Nephron progenitor cell (in vitro differentiated cells): Measurements from ENCODE around the gene TUBGCP5.
A peak's percentile ranks its signal among the peaks of the same experiment; 100 is the strongest.
"Not testable (repeated sequence)": the region's sequence is repeated elsewhere in the genome, so short reads cannot be mapped to it uniquely, and the experiment has no call there.

Source experiments
- DNase-seq: peaks from one replicate; pipeline ENCODE4 v3.0.0; 2021
- H3K27ac Mint-ChIP-seq: 2 replicates; pipeline ENCODE4 v1.8.0; 2021; ENCODE audit warnings: mild to moderate bottlenecking, moderate library complexity, mixed read lengths
- H3K27me3 Mint-ChIP-seq: 2 replicates; pipeline ENCODE4 v1.8.0; 2021; ENCODE audit warnings: mild to moderate bottlenecking, low read depth, mixed read lengths; ENCODE audit not compliant: poor library complexity
- H3K36me3 Mint-ChIP-seq: 2 replicates; pipeline ENCODE4 v1.8.0; 2021; ENCODE audit warnings: low read depth, mixed read lengths
- H3K4me1 Mint-ChIP-seq: 2 replicates; pipeline ENCODE4 v1.8.0; 2021; ENCODE audit warnings: mixed read lengths
- H3K4me3 Mint-ChIP-seq: 2 replicates; pipeline ENCODE4 v1.8.0; 2021; ENCODE audit warnings: mild to moderate bottlenecking, moderate library complexity, mixed read lengths
- H3K9me3 Mint-ChIP-seq: 2 replicates; pipeline ENCODE4 v1.8.0; 2021; ENCODE audit warnings: mild to moderate bottlenecking, moderate library complexity, mixed read lengths
- TF ChIP-seq, protein P1 (sequence below): fragments of 200-600 bp; sonication (generic); IDR thresholded peaks from 2 replicates; pipeline ENCODE4 v1.5.0; 2021; ENCODE audit warnings: antibody characterized with exemption

Gene TUBGCP5

DNA sequence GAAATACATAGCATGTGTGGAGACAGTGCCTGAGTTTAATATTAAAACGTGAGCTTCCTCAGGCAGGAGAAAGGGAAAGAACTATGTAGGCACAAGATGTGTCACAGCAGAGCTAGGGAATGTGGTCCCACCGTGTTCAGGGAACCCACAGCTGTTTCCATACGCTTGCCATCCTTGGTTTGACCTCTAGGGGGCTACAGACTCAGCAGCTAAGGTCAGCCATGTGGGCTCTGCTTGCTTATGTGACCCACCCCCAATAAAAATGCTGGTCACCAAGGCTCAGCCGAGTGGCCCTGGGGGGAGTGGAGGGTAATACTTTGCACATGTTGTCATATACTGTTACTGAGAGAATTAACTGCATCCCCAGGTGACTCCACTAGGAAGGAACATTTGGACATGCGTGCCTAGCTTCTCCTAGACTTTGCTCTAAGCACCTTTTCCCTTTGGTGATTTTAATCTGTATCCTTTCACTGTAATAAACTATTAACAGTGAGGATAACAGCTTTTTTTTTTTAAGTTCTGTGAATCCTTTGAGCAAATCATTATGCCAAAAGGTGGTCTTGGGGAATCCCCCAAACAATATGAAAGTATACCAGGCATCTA, 3.3 kb downstream of the TUBGCP5 start:
- peaks cover 49% of the 10 kb centered on the region for H3K36me3 Mint-ChIP-seq
- no peak overlapping the region for H3K4me3 Mint-ChIP-seq
- TF ChIP-seq, protein P1, sequence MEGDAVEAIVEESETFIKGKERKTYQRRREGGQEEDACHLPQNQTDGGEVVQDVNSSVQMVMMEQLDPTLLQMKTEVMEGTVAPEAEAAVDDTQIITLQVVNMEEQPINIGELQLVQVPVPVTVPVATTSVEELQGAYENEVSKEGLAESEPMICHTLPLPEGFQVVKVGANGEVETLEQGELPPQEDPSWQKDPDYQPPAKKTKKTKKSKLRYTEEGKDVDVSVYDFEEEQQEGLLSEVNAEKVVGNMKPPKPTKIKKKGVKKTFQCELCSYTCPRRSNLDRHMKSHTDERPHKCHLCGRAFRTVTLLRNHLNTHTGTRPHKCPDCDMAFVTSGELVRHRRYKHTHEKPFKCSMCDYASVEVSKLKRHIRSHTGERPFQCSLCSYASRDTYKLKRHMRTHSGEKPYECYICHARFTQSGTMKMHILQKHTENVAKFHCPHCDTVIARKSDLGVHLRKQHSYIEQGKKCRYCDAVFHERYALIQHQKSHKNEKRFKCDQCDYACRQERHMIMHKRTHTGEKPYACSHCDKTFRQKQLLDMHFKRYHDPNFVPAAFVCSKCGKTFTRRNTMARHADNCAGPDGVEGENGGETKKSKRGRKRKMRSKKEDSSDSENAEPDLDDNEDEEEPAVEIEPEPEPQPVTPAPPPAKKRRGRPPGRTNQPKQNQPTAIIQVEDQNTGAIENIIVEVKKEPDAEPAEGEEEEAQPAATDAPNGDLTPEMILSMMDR = peak; percentile 59
- H3K4me1 Mint-ChIP-seq = peaks cover 10% of the 10 kb centered on the region
- DNase-seq = peak; percentile 61
- H3K27me3 Mint-ChIP-seq = no peaks in the 10 kb centered on the region
- H3K9me3 Mint-ChIP-seq = peaks cover 4% of the 10 kb centered on the region
- no peak overlapping the region for H3K27ac Mint-ChIP-seq

DNA sequence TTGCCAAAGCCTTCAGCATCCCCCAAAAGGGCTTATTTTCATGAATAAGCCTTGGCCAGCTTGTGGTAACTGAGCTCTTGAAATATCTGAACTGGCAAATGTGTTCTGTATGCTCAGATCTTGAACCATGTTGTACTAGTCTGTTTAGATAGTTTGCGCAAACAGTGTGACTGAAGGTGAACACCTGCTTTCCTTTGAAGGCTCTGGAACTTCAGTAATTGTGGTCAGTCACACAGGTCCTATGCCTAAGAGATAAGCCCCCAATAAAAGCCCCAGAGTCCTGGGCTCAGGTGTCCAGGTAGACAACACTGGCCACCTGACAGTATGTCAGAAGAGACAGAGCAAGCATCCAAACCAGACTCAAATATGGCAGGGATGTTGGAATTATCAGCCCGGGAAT, 5.4 kb downstream of the TUBGCP5 start:
- H3K9me3 Mint-ChIP-seq = peaks cover 4% of the 10 kb centered on the region
- H3K27ac Mint-ChIP-seq = no peak overlapping the region
- no peaks in the 10 kb centered on the region for H3K27me3 Mint-ChIP-seq
- H3K36me3 Mint-ChIP-seq = peaks cover 57% of the 10 kb centered on the region
- TF ChIP-seq, protein P1 = no peak
- no peak overlapping the region for H3K4me3 Mint-ChIP-seq
- no peak for DNase-seq
- peaks cover 10% of the 10 kb centered on the region for H3K4me1 Mint-ChIP-seq

DNA sequence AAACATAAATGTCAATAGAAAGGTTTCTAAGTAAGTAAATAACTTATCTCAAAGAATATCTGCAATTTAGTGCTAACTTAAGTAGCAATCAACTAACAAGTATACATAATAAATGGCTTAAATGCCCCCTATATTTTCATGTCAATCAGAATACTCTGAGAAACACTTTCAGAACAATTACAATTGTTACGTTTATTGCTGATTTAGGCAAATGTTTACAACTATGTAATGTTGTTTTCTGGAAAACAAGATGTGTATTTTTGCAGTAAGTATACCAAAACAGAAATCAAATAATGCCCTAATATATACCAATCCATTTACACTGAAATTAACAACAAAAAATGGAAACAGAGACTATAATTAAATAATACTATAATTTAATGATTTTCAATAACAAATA, 13.2 kb downstream of the TUBGCP5 start:
- Mint-ChIP-seq H3K4me3 (no peak overlapping the region), H3K27me3 (no peaks in the 10 kb centered on the region), H3K36me3 (peaks cover 54% of the 10 kb centered on the region), H3K9me3 (no peaks in the 10 kb centered on the region), H3K4me1 (no peaks in the 10 kb centered on the region), H3K27ac (no peak overlapping the region)
- TF ChIP-seq, protein P1 = no peak
- DNase-seq = no peak

DNA sequence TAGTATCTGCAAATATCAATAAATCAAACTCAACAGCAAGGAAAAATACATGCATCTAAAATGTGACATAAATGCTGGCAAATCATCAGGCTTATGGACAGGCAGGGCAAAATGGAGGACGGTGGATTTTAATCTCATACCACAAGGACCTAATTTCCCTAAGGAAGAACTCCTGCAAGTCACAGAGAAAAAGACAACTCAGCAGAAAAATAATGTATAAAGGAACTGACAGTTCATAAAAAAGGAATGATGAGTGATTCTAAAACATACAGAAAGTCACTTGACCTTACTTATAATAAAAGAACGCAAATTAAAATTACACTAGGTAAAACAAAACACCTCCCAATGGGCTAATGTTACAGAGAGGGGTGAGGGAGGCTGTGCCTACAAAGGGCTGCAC, 17.2 kb downstream of the TUBGCP5 start:
- Mint-ChIP-seq H3K27me3 (no peaks in the 10 kb centered on the region), H3K9me3 (no peaks in the 10 kb centered on the region), H3K4me3 (no peak overlapping the region), H3K27ac (no peak overlapping the region), H3K36me3 (peaks cover 45% of the 10 kb centered on the region), H3K4me1 (no peaks in the 10 kb centered on the region)
- TF ChIP-seq, protein P1 = no peak
- no peak for DNase-seq

DNA sequence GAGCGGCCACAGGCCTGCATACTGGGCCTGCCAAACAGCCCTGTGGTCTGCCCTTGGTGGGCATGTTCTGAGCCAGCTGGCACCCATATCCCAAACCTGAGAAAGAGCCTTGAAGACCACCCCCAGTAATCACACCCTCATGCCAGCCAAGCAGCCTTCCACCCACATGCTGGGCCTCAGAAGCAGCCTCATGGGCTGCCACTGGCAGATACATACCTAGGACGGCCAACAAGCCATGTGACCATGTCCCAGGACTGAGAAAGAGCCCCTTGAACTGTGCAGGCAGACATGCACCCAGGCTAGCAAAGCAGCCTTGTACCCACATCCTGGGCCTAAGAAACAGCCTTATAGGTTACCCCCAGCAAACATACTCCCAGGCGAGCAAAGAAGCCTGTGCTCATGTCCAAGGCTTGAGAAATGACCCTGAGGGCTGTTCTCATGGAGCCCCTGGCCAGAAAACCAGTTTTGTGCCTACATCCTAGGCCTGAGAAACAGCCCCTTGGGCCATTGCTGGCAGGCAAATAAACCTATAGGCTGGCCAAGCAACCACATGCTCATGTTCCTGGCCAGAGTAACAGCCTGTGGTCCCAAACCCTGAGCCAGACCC, 24.9 kb downstream of the TUBGCP5 start:
- Mint-ChIP-seq H3K36me3 (peaks cover 36% of the 10 kb centered on the region), H3K4me3 (no peak overlapping the region), H3K27me3 (no peaks in the 10 kb centered on the region), H3K9me3 (no peaks in the 10 kb centered on the region), H3K4me1 (no peaks in the 10 kb centered on the region), H3K27ac (no peak overlapping the region)
- TF ChIP-seq, protein P1 = no peak
- no peak for DNase-seq

DNA sequence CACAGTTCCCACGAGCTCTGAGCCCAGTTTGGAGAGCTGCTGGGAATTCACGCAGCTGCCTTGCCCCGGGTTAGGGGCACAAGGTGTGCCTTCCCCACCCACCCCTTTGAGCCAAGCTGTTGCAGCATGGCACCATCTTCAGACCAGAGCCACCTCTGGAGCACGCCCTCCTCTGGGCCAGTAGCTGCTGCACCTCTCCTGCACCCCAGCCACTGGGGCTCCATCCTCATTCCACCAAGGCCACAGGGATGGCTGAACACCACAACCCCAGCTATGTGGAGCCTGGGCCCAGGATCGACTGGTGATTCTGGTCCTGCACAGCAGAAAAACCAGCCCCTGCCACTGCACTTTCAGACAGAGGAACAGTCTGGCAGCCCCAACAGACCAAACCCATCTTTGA, 25.7 kb downstream of the TUBGCP5 start:
- DNase-seq = no peak
- H3K27ac Mint-ChIP-seq = no peak overlapping the region
- no peaks in the 10 kb centered on the region for H3K9me3 Mint-ChIP-seq
- H3K27me3 Mint-ChIP-seq = no peaks in the 10 kb centered on the region
- H3K36me3 Mint-ChIP-seq = peaks cover 39% of the 10 kb centered on the region
- TF ChIP-seq, protein P1 = no peak
- no peaks in the 10 kb centered on the region for H3K4me1 Mint-ChIP-seq
- no peak overlapping the region for H3K4me3 Mint-ChIP-seq

DNA sequence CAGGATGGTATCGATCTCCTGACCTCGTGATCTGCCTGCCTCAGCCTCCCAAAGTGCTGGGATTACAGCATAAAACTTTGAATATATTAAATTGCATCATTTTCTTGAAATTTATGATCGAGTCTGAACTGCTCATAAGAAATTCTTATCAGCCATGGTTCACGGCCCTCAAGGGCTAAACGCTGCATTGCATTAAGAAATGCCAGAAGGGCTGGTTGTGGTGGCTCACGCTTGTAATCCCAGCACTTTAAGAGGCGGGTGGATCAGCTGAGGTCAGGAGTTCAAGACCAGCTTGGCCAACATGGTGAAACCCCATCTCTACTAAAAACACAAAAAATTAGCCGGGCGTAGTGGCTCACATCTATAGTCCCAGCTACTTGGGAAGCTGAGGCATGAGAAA, 26.8 kb downstream of the TUBGCP5 start:
- peak overlapping the region; percentile 88 for H3K27ac Mint-ChIP-seq
- peaks cover 48% of the 10 kb centered on the region for H3K36me3 Mint-ChIP-seq
- H3K27me3 Mint-ChIP-seq, H3K4me3 Mint-ChIP-seq, DNase-seq, H3K4me1 Mint-ChIP-seq, H3K9me3 Mint-ChIP-seq: not testable (repeated sequence)
